C4-2B (cell line): ENCODE measurements around the gene APOBEC3A.

Experiments
- H3K27ac ChIP-seq: fragments of 450-650 bp; 2 replicates; pipeline ENCODE4 v1.5.1; 2017
- CTCF ChIP-seq: fragments of 450-650 bp; conservative IDR thresholded peaks from 2 replicates; pipeline ENCODE4 v1.5.1; 2017; ENCODE audit warnings: mild to moderate bottlenecking
- ZFX ChIP-seq: fragments of 450-650 bp; IDR thresholded peaks from 2 replicates; pipeline ENCODE4 v1.6.1; 2017

Gene APOBEC3A

GRCh38 chr22:38937541-38937940 lies 19.9 kb upstream of the APOBEC3A start:
- TF ChIP-seq ZFX (no peak), CTCF (no peak)
- no peak overlapping the region for H3K27ac ChIP-seq

- TF ChIP-seq CTCF = no peak
- no peak for TF ChIP-seq ZFX
- no peak overlapping the region for H3K27ac ChIP-seq
These were observed 19.2 kb upstream of the APOBEC3A start for GRCh38 chr22:38938221-38938620.

GRCh38 chr22:38938925-38939324 lies 18.5 kb upstream of the APOBEC3A start:
- TF ChIP-seq ZFX = no peak
- no peak for TF ChIP-seq CTCF
- no peak overlapping the region for H3K27ac ChIP-seq

- no peak overlapping the region for H3K27ac ChIP-seq
- TF ChIP-seq CTCF = no peak
- no peak for TF ChIP-seq ZFX
These were observed 16.5 kb upstream of the APOBEC3A start for GRCh38 chr22:38940811-38941384.

GRCh38 chr22:38941488-38941987 lies 15.9 kb upstream of the APOBEC3A start:
- no peak overlapping the region for H3K27ac ChIP-seq
- no peak for TF ChIP-seq ZFX
- TF ChIP-seq CTCF = no peak

GRCh38 chr22:38942702-38943101 lies 14.7 kb upstream of the APOBEC3A start:
- TF ChIP-seq ZFX = no peak
- TF ChIP-seq CTCF = no peak
- H3K27ac ChIP-seq = no peak overlapping the region

GRCh38 chr22:38943201-38943600 lies 14.2 kb upstream of the APOBEC3A start:
- H3K27ac ChIP-seq = no peak overlapping the region
- TF ChIP-seq ZFX (no peak), CTCF (no peak)
